Cardiac septum (tissue), 1 donor: ENCODE data around the gene KCNK15. TPM values are rescaled to one million over a fixed set of nuclear protein-coding genes. Genes with fewer than 3 reads are reported as not detected.

Experiments
- DNase-seq: peaks from one replicate; pipeline ENCODE4 v3.0.0-alpha.2; 2020; ENCODE audit warnings: low spot score
- intact Hi-C: fragments of 100-400 bp; cut with DNase I; formaldehyde crosslinking; loops from one replicate; pipeline ENCODE4 v1.14.0; 2022
- total RNA-seq: library from RNA; stranded (reverse); fragmentation: NEBNext Ultra II Directional; extraction: Animal tissue kit (Norgen Biotek cat#: 25700); gene quantifications from one replicate; pipeline ENCODE4 v1.2.1, GENCODE V29; 2021
- donor health status: DM: no; HTN: no; CAD: no.

Gene KCNK15
- total RNA-seq, 1 donor from 2014 or later: 0.97 TPM

DNA sequence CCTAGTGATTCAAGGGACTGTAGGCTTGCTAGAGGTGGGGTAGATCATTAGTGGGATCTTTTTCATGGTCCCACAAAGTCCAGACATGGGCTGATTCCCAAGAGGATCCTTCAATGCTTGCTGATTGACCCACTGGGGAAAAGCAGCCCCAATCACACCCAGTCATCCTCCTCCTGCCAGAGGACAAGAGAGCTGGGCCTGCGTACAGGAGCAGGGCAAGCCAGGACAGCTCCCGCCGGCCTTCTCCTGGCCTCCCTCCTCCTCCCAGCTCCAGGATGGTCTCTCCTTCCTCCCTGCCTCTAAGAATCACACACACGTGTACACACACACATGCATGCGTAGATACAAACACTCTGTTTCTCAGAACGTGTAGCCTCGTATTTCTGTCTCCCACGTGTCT lies 27.0 kb downstream of the KCNK15 start:
- intact Hi-C loops: no loop called here
- DNase-seq: no peak

DNA sequence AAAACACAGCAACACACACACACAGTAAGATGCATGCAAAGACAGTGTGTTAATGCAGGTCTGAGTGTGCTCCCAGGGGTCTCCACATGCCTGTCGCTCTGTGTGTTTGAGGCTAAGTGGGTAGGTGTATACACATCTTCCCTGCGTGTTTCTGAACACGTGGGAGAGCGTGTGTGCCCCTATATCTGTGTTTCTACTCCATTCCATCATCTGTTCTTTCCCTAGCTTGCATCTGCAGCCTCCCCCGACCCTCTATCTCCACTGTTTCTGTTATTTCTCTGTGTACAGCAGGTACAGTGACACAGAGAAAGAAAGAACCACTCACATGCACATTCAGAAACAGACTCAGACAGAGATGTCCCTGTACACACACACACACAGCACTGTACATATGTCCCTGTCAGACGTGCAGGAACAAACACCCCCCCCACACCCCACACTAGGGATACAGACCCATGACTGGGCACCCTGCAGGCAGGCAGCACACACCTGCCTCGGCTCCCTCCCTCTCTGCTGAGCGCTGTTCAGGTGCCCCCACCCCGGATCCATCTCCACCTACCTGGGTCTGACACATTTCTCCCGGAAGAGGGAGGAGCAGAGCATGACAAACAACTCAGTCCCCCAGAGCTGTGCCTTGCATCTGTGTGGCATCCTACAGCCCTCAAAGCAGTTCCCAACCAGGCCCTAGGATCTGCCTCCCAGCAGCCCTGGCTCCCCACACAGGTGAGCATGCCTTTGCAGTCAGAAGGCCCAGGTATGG lies 27.6 kb downstream of the KCNK15 start:
- DNase-seq: no peak
- intact Hi-C loops: no loop called here

DNA sequence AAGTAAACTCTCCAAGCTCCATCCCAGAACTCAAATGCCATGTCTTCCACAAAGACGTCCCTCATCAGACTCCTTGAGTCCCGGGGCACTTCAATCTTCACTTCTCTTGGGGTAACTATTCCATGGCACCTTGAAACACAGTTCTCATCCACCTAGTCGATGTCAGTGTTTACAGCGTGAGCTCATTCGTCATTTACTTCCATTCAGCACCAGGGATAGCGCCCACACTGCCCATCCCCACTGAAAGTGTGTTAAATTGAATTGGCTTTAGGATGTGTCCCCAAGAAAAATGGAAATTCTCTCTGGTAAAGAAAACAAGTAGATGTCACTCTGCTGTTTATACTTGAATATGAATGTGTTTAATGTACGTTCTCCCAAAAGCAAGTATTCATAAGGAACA lies 31.3 kb downstream of the KCNK15 start:
- DNase-seq: no peak
- intact Hi-C loops: no loop called here

DNA sequence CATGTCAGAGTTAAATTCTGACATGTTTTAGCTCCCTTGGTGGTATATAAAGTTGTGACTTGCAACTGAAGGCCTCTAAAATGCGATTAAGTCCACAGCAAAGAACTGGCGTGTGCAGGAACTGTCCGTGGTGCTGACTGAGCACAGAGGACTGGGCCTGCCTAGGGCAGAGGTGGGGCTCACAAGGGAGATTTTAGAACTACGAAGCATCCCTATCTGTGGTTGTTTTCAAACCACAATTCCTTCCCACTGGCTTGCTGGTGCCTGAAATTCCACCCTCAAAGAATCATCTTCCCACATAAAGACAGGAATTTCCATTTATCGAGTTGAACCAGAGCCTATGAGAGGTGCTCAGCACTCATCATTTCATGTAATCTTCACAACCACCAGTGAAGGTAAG lies 34.6 kb downstream of the KCNK15 start:
- no peak for DNase-seq
- intact Hi-C loops: no loop called here

DNA sequence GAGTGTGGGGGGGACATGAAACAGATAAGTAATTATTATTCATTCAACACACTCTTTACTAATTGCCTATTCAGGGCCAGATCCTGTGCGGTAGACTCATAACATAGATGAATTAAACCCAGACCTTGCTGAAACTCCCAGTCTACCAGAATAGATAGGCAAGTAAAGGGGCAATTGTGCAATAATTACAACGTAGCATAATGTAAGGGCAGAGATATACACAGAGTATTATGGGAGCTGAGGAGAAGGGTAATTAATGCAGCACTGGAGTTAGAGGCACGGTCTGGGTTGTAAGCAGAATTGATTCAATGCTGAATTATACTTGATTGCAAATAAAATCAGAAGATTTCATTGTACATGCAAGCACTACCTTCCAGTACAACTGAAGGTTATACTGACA lies 35.5 kb downstream of the KCNK15 start:
- intact Hi-C loops: no loop called here

DNA sequence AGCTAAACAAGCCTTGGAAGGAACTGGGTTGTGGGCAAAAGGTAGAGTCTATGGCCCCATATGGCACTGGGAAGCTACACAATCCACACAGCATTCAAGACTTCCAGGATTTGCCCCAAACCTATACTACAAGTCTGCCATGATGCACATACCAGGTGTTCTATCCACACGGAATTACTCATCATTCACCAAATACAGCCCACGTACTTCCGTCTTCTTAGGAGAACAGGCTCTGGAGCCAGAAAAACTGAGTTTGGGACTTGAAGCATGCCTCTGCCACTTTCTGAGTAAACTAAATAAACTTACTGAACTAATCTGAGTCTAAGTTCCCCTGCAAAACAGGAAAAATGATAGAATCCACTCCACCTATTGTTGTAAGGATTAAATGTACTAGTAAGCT lies 36.1 kb downstream of the KCNK15 start:
- DNase-seq: no peak
- intact Hi-C loops: no loop called here

More for the DNA sequence above, 35.5 kb downstream of the KCNK15 start:
- DNase-seq: no peak

DNA sequence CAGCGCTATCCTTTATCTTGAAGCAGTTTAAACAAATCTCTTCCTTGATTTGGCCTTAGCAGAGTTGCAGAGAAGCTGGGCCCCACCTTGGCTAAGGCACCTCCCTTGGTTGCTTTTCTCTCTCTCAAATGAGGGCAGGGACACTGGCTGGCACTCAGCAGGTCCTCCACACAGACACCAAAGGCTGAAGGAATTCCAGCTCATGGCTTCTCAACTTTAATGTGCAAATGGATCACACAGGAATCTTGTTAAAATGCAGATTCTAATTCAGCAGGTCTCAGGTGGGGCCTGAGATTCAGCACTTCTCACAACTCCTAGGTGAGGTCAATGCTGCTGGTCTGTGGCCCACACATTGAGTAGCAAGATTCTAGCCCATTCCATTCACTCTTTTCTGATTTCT lies 39.0 kb downstream of the KCNK15 start:
- no peak for DNase-seq
- intact Hi-C loops: no loop called here

DNA sequence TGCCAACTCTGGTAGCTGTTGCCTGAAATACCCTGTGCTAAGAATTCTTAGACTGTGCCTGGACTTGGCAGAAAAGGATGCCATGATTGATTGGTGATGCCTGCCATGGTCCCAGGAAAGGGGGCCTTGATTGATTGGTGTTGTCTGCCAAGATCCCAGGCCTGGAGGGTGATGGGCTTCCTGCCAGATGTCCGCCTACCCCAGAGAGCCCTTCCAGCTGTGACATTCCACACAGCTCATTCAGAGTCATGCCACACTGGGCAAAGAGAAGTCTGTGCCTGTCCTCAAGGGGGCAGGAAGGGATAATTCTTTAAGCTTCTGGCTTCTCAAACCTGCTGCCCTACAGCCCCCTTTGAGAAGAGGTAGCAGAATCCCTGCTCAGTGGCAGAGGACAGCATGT lies 40.1 kb downstream of the KCNK15 start:
- DNase-seq: no peak
- intact Hi-C loops: no loop called here

DNA sequence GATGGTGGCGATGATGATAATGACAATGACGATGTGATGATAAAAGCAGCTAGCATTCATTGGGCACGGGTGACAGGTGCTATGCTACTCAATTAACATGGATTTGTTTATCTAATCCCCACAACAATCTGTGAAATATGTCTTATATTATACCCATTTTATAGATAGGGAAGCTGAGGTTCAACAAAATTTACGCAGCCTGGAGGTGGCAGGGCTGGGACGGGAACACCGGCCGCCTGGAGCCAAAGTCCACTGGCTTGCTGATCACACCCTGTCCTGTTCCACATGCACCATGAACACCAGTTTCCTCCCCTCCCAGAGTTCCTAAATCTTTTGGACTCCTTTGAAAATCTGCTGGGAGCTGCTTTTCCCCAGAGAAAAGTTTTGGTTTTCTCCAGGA lies 41.6 kb downstream of the KCNK15 start:
- intact Hi-C loops: no loop called here
- no peak for DNase-seq

DNA sequence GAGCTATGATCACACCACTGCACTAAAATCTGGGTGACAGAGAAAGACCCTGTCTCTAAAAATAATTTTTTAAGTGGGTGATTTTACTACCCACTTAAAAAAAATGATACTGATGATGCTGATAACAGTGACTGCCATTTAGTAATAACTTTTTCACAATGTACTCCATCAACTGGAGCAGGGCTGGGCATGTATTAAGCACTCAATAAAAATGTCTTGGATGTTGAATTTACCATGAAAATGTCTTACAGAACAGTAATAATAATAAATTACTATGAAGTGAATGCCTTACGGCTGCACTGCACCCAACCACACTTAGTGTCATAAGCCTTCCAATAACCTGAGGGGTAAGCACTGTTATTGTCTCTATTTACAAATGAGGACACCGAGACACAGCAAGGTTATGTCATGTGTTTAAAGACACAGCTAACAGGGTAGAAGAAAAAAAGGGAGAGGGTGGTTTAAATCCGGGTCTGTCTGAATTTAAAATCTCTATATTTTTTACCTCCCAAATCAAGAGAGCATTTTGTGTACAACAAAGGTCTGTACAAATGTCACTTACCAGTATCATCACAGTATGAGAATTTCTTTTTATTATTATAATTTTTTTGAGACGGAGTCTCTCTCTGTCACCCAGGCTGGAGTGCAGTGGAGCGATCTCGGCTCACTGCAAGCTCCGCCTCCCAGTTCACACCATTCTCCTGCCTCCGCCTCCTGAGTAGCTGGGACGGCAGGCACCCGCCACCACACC lies 43.2 kb downstream of the KCNK15 start:
- no peak for DNase-seq
- intact Hi-C loops: no loop called here

DNA sequence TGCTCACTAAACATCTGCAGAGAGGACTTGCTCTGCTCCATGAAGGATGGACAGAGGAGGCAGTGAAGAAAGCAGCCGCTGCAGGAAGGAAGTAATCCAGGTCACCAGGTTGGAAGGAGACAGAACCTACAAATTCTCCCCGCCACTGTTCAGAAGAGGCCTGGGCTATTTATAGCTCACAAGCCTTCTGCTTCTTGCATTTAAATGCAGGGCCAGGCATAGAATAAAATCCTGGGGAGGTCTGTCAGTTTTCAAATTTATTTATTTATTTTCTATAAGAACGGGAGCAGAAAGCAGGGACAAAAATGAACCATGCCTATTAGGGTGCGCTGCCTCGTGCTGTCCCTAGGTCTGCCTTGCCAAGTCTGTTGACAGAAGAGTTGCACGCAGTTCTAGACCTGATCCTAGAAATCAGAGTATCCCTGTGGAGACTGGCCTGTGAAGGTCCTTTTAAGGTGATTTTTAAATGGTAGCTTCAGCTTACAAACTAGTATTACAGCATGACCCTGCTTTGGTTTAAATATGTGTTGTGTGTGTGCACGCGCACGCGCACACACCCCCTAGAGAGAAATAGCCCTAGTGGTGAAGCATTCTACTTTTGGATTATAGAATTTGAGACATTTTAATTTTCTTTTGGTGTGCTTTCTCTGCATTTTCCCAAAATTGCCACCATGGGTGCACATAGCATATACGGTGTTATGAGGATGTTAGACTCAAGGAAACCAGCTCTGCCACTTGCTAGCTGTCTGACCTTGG lies 45.2 kb downstream of the KCNK15 start:
- intact Hi-C loops: no loop called here
- DNase-seq: no peak

DNA sequence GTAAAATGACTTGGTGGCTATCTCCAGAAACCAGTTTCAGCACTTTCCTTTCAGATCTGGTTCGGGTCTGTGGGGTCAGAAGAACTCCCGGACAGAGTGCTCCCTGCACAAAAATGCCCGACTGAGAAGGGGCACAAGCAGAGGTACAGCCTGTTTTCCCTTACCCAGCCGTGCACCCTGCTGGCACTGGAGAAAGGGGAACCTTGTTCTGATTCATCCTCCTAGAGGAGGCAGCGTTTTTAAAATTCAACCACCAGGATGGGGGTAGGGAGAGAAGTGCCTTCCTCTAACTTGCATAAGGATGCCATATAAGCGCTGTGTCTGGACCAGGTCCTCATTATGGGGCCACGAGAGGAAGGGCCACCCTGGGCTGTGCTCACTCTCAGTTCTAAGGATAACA lies 47.1 kb downstream of the KCNK15 start:
- DNase-seq: no peak
- intact Hi-C loops: no loop called here

DNA sequence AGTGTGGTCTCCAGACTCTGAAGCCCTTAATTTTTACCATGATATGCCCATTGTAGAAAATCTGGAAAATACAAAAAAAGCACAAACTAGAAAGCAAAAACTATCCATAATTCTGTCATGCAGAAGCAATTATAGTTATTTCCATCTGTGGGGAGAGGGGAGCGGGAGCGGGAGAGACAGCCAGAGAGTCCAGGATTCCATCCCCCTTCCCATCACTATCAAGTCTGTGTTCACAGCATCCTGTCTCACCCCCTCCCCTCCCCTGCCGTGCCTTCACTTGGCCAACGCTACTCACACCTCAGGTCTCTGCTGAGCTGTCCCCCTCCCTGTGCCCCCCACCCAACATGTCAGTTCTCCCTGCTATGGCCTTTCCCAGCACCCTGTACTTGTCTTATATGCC lies 50.2 kb downstream of the KCNK15 start:
- intact Hi-C loops: no loop called here
- DNase-seq: no peak

DNA sequence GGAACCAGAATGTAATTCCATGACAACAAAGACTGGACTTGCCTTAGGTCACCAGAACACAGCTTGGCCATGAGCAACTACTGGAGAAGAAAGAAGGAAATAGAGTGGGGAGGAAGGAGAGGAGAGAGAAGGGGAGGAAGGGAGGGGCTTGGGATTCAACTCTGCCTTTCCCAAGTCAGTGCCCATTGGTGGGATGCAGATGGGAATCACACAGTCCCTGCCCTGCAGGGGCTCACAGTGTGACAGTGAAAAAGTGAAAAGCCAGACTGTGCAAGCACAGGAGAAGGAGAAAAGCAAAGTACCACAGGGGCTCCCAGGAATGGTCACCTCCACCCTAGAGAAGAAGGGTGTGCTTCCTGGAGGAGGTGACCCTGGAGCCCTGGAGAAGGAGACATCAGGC lies 50.6 kb downstream of the KCNK15 start:
- intact Hi-C loops: no loop called here
- no peak for DNase-seq

DNA sequence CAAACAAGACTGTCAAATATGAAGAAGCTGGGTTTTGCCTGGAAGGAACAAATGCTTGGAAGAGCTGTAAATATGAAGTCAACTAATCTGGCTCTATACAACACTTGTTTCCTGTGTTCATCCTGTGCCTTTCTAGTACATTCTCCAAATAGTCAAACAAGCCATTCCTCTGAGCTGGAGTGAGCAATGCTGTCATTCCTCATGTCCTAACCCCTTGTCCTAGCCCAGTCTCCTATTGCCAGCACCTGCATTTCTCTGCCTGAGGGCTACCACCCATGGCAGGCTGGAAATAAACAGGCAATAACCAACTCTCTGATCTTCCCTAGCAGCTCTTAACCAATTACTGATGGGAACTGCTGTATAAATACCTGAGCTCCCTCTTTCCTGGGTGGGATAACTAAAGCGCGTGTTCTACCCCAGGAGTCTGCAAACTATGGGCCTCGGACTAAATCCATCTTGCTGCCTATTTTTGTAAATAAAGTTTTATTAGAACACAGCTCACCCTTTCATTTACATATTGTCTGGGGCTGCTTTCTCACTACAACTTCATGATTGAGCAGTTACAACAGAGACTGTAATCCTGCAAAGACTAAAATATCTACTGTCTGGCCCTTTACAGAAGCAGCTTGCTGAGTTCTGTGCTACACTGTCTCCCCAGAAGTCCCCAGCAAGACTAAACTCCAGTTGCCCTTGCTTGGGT lies 51.2 kb downstream of the KCNK15 start:
- intact Hi-C loops: no loop called here

DNA sequence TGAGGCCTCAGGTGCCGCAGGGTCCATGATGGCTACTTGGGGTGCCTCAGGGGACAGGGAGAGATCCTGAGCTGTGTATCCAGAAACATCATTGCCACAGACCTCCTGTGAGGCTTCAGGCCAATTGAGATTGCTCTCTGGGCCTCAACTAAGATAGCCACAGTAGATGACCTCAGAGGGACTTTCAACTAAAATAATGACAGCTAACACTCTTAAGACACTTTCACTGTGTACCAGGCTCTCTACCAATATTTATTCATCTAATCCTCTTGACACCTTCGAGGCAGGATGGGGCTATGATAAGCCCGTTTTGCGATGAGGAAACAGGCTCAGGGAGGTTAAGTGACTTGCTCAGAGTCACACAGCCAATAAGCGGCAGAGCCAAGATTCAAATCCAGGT lies 54.0 kb downstream of the KCNK15 start:
- intact Hi-C loops: no loop called here
- no peak for DNase-seq

More for the DNA sequence above, 51.2 kb downstream of the KCNK15 start:
- DNase-seq: no peak

DNA sequence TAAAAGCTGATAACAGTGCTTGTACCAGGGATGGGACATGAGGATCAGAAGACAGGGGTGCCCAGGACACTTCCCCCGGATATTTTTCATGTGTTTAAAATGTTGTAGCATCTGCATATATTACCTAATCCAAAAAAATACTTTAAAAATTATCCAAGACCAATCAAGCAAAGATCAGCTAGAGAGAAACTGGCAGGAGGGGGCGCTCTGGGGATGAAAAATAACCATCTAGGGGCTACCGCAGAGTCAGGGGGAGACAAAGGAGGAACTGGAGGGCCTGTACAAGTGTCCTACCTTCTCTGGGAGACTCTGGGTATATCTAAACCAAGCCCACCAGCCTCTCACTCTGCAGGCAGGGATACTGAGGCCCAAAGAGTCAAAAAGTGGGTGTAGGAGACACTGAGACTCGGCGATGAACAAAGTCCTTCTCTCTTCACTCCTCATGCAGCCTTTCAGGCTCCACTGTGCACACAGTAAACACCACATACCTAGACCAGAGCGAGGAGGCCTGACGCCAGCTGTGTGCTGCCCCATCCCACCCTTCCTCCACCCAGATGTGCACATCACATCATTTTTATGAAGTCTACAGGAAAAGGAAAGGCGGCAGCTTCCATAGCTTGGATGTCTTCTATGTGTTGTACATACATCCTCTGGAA lies 54.9 kb downstream of the KCNK15 start:
- no peak for DNase-seq
- intact Hi-C loops: no loop called here
